GM10266 (cell line): Measurements from ENCODE around the gene EYS.
"Not testable (repeated sequence)": the region's sequence is repeated elsewhere in the genome, so short reads cannot be mapped to it uniquely, and the experiment has no call there.

Experiments used
- DNase-seq: peaks from one replicate; pipeline ENCODE4 v3.0.0; 2012; ENCODE audit errors: extremely low spot score
- CTCF ChIP-seq: IDR thresholded peaks from 2 replicates; pipeline ENCODE4 v1.5.1; 2012; ENCODE audit warnings: mild to moderate bottlenecking, low read depth; ENCODE audit not compliant: control insufficient read depth, insufficient read depth; ENCODE audit errors: missing control alignments

Gene EYS

GRCh38 chr6:63888416-63888815 lies 1818.6 kb downstream of the EYS start:
- no peak for TF ChIP-seq CTCF
- no peak for DNase-seq

DNA sequence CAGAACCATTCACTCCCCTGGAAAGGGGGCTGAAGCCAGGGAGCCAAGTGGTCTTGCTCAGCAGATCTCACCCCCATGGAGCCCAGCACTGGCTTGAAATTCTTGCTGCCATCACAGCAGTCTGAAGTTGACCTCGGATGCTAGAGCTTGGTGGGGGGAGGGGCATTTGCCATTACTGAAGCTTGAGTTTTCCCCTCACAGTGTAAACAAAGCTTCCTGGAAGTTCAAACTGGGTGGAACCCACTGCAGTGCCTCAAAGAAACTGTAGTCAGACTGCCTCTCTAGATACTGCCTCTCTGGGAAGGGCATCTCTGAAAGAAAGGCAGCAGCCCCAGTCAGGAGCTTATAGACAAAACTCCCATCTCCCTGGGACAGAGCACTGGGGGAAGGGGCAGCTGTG lies 1819.2 kb downstream of the EYS start:
- DNase-seq: not testable (repeated sequence)

- no peak for DNase-seq
- no peak for TF ChIP-seq CTCF
Measured at GRCh38 chr6:63887002-63887751, 1819.8 kb downstream of the EYS start.

DNA sequence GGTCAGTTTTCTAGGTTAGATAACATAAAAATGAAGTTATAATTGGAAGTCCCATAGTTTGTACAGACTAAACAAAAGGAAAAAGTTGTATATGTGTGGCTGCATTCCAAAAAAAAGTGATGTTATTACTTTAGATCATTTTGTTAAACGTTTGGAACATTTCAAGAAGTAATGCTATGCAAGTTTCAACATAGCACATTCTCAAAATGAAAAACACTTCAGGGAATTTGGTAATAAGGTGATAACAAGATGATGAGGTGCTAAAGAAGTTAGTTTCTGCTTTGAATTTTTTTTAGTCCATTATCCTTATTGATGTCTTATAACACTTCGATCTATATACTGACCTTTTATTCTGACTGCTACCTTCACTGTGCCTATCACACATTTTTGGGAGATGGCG lies 1820.7 kb downstream of the EYS start:
- no peak for DNase-seq
- no peak for TF ChIP-seq CTCF

DNA sequence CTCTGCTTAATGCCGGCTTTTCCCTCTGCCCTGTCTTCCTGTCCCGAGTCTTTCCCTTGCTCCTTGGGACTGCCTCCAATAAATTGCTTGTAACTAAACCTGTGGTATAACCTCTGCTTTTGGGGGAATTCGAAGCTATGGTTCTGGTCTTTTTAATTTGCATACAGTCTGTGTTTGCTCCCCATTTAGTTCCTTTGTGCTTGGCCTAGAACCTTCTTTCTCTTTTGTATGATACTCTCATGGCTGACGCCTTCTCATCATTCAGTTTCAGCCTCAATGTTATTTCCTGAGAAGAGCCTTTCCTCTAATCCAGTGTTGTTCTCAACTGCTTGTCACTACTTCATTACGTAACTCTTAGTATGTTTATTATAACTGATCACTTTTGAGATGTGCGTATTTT lies 1823.4 kb downstream of the EYS start:
- DNase-seq: no peak
- TF ChIP-seq CTCF: no peak

- DNase-seq: no peak
- TF ChIP-seq CTCF: no peak
Measured at GRCh38 chr6:63882208-63882607, 1824.8 kb downstream of the EYS start.

DNA sequence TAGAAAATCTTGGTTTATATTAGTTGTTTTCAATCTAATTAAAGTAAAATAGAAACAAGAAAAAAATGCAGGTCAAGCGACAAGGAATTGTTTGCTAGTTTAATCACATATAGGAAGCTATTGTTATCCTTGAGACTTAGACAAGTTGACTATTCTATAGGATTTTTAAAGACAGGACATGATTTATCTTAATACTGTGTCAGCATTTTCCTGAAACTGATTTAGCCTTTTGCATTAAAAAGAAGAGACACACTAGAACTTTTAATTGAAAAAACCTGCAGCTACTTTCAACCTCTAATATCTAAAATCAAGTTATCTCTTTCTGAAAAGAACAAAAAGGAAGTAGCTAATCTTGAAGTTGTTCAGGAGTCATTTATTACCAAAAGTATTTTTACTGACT lies 1825.2 kb downstream of the EYS start:
- TF ChIP-seq CTCF: no peak
- DNase-seq: no peak

- no peak for TF ChIP-seq CTCF
- DNase-seq: no peak
Measured at GRCh38 chr6:63872233-63872632, 1834.8 kb downstream of the EYS start.
